Parathyroid adenoma (tissue), 2 donors: Measurements from ENCODE around the gene FAIM.

Experiments
- H2AFZ ChIP-seq: fragments of 300-600 bp; sonication (generic); one replicate; pipeline ENCODE4 v1.7.0; 2017; ENCODE audit warnings: antibody characterized with exemption, mild to moderate bottlenecking
- H3K27ac ChIP-seq: fragments of 300-600 bp; sonication (generic); one replicate; pipeline ENCODE4 v1.7.0; 2017
- H3K27me3 ChIP-seq: fragments of 300-600 bp; sonication (generic); one replicate; pipeline ENCODE4 v1.7.0; 2017; ENCODE audit warnings: low read length; ENCODE audit not compliant: control insufficient read depth, insufficient read depth
- H3K36me3 ChIP-seq: fragments of 300-600 bp; sonication (generic); one replicate; pipeline ENCODE4 v1.7.0; 2017; ENCODE audit warnings: low read length; ENCODE audit not compliant: control insufficient read depth, insufficient read depth
- H3K4me1 ChIP-seq: fragments of 300-600 bp; sonication (generic); one replicate; pipeline ENCODE4 v1.7.0; 2017; ENCODE audit warnings: control low read depth
- H3K4me2 ChIP-seq: fragments of 300-600 bp; sonication (generic); one replicate; pipeline ENCODE4 v1.7.0; 2017; ENCODE audit warnings: low read length
- H3K4me3 ChIP-seq: fragments of 300-600 bp; sonication (generic); one replicate; pipeline ENCODE4 v1.7.0; 2017; ENCODE audit warnings: low read depth, low read length
- H3K79me2 ChIP-seq: fragments of 300-600 bp; sonication (generic); one replicate; pipeline ENCODE4 v1.7.0; 2017; ENCODE audit warnings: control low read depth
- H3K9ac ChIP-seq: fragments of 300-600 bp; sonication (generic); one replicate; pipeline ENCODE4 v1.7.0; 2017; ENCODE audit warnings: mild to moderate bottlenecking
- H3K9me3 ChIP-seq: fragments of 300-600 bp; sonication (generic); one replicate; pipeline ENCODE4 v1.7.0; 2017; ENCODE audit warnings: low read length; ENCODE audit not compliant: control insufficient read depth
- TF ChIP-seq, protein P1 (sequence below): fragments of 300-600 bp; sonication (generic); IDR thresholded peaks from one replicate; pipeline ENCODE4 v1.7.0; 2017; ENCODE audit warnings: antibody characterized with exemption, mild to moderate bottlenecking
- donor health status: primary hyperparathyroidism.

The FAIM gene

GRCh38 chr3:138578961-138579574 lies 29.5 kb upstream of the FAIM start:
- no peaks in the 10 kb centered on the region for H3K27me3 ChIP-seq
- H3K4me2 ChIP-seq: no peak overlapping the region
- no peak overlapping the region for H3K27ac ChIP-seq
- H2AFZ ChIP-seq: no peak overlapping the region
- no peak overlapping the region for H3K4me3 ChIP-seq
- TF ChIP-seq, protein P1, sequence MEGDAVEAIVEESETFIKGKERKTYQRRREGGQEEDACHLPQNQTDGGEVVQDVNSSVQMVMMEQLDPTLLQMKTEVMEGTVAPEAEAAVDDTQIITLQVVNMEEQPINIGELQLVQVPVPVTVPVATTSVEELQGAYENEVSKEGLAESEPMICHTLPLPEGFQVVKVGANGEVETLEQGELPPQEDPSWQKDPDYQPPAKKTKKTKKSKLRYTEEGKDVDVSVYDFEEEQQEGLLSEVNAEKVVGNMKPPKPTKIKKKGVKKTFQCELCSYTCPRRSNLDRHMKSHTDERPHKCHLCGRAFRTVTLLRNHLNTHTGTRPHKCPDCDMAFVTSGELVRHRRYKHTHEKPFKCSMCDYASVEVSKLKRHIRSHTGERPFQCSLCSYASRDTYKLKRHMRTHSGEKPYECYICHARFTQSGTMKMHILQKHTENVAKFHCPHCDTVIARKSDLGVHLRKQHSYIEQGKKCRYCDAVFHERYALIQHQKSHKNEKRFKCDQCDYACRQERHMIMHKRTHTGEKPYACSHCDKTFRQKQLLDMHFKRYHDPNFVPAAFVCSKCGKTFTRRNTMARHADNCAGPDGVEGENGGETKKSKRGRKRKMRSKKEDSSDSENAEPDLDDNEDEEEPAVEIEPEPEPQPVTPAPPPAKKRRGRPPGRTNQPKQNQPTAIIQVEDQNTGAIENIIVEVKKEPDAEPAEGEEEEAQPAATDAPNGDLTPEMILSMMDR: no peak
- no peak overlapping the region for H3K9ac ChIP-seq
- peaks cover 26% of the 10 kb centered on the region for H3K79me2 ChIP-seq
- peaks cover 5% of the 10 kb centered on the region for H3K4me1 ChIP-seq
- no peaks in the 10 kb centered on the region for H3K36me3 ChIP-seq
- no peaks in the 10 kb centered on the region for H3K9me3 ChIP-seq

DNA sequence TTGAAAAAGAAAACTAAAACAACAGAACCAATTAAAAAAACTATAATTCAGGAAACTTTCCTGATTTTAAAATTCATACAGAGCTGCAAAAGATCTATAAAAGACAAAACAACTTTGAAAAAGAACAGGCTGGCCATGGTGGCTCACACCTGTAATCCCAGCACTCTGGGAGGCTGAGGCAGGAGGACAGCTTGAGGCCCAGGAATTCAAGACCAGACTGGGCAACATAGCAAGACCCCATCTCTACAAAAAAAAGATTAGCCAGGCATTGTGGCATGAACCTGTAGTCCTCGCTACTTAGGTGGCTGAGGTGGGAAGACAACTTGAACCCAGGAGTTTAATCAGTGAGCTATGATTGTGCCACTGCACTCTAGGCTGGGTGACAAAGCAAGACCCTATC lies 21.2 kb upstream of the FAIM start:
- H3K36me3 ChIP-seq: no peaks in the 10 kb centered on the region
- TF ChIP-seq, protein P1: no peak

DNA sequence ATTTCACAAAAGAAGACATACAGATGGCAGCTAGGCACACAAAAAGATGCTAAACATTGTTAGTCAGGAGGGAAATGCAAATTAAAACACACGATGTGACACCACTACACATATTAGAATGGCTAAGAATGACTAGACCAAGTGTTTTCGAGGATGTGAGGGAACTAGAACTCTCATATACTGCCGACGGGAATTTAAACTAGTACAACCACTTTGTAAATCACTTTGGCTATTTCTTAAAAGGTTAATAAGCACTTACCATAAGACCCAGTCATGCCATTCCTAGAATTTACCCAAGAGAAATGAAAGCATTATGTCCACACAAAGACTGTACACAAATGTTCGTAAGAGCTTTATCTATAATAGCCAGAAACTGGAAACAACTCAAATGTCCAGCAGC lies 20.1 kb upstream of the FAIM start:
- H3K4me3 ChIP-seq: no peak overlapping the region
- no peaks in the 10 kb centered on the region for H3K36me3 ChIP-seq
- TF ChIP-seq, protein P1: no peak
- no peaks in the 10 kb centered on the region for H3K27me3 ChIP-seq
- H3K4me1 ChIP-seq: peaks cover 5% of the 10 kb centered on the region
- no peaks in the 10 kb centered on the region for H3K9me3 ChIP-seq
- no peak overlapping the region for H3K27ac ChIP-seq
- H3K4me2 ChIP-seq: no peak overlapping the region
- H2AFZ ChIP-seq: no peak overlapping the region
- H3K79me2 ChIP-seq: peaks cover 9% of the 10 kb centered on the region
- H3K9ac ChIP-seq: no peak overlapping the region

More for the DNA sequence above, 21.2 kb upstream of the FAIM start:
- H3K79me2 ChIP-seq: peaks cover 10% of the 10 kb centered on the region
- H3K9me3 ChIP-seq: no peaks in the 10 kb centered on the region
- H3K9ac ChIP-seq: no peak overlapping the region
- no peak overlapping the region for H2AFZ ChIP-seq
- H3K4me2 ChIP-seq: no peak overlapping the region
- H3K4me3 ChIP-seq: no peak overlapping the region
- H3K4me1 ChIP-seq: no peaks in the 10 kb centered on the region
- no peak overlapping the region for H3K27ac ChIP-seq
- no peaks in the 10 kb centered on the region for H3K27me3 ChIP-seq

GRCh38 chr3:138591392-138591791 lies 17.2 kb upstream of the FAIM start:
- Histone ChIP-seq H3K4me1 (peaks cover 5% of the 10 kb centered on the region), H3K27me3 (no peaks in the 10 kb centered on the region), H2AFZ (no peak overlapping the region), H3K79me2 (peaks cover 13% of the 10 kb centered on the region), H3K36me3 (no peaks in the 10 kb centered on the region), H3K4me2 (no peak overlapping the region), H3K27ac (no peak overlapping the region), H3K9ac (no peak overlapping the region), H3K4me3 (no peak overlapping the region), H3K9me3 (no peaks in the 10 kb centered on the region)
- TF ChIP-seq, protein P1: no peak

DNA sequence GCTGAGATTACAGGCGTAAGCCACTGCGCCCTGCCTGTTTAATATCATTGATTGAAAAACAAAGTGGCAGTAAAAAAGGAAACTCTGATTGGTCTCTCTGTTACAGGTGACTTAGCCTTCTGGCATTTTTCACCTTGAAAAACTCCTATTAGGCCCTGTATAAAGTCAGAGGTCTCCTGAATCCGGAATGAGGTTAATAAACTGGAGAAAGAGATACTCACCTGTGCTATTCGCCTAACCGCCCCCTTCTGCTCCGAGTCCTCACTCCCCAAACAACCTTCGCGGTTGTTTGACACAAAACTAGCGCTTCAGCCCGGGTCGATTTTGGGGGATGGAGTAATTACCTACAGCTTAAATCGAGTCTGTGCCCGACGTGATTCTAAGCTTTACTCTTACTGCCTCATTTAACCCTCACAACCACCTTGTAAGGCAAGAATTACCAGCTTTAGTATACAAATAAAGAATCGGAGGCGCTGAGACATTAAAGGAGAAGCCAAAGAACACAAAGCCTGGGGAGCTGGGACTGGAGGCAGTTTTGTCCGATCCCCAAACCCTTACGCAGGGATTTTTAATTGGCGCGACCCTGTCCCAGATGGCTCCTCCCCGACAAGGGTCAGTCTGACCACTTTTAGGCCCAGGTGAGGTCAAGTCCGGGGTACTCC lies 15.0 kb upstream of the FAIM start:
- Histone ChIP-seq H3K9me3 (no peaks in the 10 kb centered on the region), H3K27ac (peak overlapping the region; percentile 96), H3K9ac (peak overlapping the region; percentile 87), H3K27me3 (no peaks in the 10 kb centered on the region), H3K79me2 (peaks cover 9% of the 10 kb centered on the region), H3K4me1 (peaks cover 5% of the 10 kb centered on the region), H3K4me2 (peak overlapping the region; percentile 80), H2AFZ (peak overlapping the region; percentile 97), H3K36me3 (no peaks in the 10 kb centered on the region), H3K4me3 (peak overlapping the region; percentile 73)
- TF ChIP-seq, protein P1: no peak
